DOHH2 (cell line): Measurements from ENCODE around the gene ARSD.
"Not testable (repeated sequence)": the region's sequence is repeated elsewhere in the genome, so short reads cannot be mapped to it uniquely, and the experiment has no call there.

Experiments
- H3F3A ChIP-seq: fragments of 200-600 bp; sonication (generic), shearing (Covaris generic); 2 replicates; pipeline ENCODE4 v1.6.0; 2016; ENCODE audit warnings: antibody characterized with exemption, mild to moderate bottlenecking; ENCODE audit not compliant: control insufficient read depth, insufficient read depth
- H3K27ac ChIP-seq: fragments of 200-600 bp; sonication (generic); 2 replicates; pipeline ENCODE4 v1.5.1; 2014; ENCODE audit warnings: low read depth, mild to moderate bottlenecking, low read length, moderate library complexity
- H3K27me3 ChIP-seq: fragments of 200-600 bp; sonication (generic); 2 replicates; pipeline ENCODE4 v1.6.1; 2014; ENCODE audit warnings: mild to moderate bottlenecking, low read length, mixed read lengths; ENCODE audit not compliant: control insufficient read depth
- H3K36me3 ChIP-seq: fragments of 200-600 bp; sonication (generic); 2 replicates; pipeline ENCODE4 v1.6.1; 2014; ENCODE audit warnings: mild to moderate bottlenecking, low read length, moderate library complexity, mixed read lengths; ENCODE audit not compliant: control insufficient read depth
- H3K4me1 ChIP-seq: fragments of 200-600 bp; sonication (generic); 2 replicates; pipeline ENCODE4 v1.6.1; 2014; ENCODE audit warnings: mild to moderate bottlenecking, low read length, mixed read lengths; ENCODE audit not compliant: control insufficient read depth
- H3K4me2 ChIP-seq: fragments of 200-600 bp; sonication (generic); 2 replicates; pipeline ENCODE4 v1.6.0; 2014; ENCODE audit warnings: mild to moderate bottlenecking, low read length, moderate library complexity
- H3K4me3 ChIP-seq: fragments of 200-600 bp; sonication (generic); 2 replicates; pipeline ENCODE4 v1.5.1; 2014; ENCODE audit warnings: mild to moderate bottlenecking, low read length, mixed read lengths
- H3K79me2 ChIP-seq: fragments of 200-600 bp; sonication (generic); 2 replicates; pipeline ENCODE4 v1.6.1; 2014; ENCODE audit warnings: mild to moderate bottlenecking, low read length, mixed read lengths; ENCODE audit not compliant: control insufficient read depth
- H3K9me2 ChIP-seq: fragments of 200-600 bp; sonication (generic); replicated peaks from 2 replicates; pipeline ENCODE4 v1.6.1; 2014; ENCODE audit warnings: mild to moderate bottlenecking, low read length, mixed read lengths; ENCODE audit not compliant: control insufficient read depth
- H3K9me3 ChIP-seq: fragments of 200-600 bp; sonication (generic); 2 replicates; pipeline ENCODE4 v1.6.1; 2014; ENCODE audit warnings: antibody characterized with exemption, low read length, mixed read lengths; ENCODE audit not compliant: control insufficient read depth, insufficient read depth
- H4K20me1 ChIP-seq: fragments of 200-600 bp; sonication (generic); 2 replicates; pipeline ENCODE4 v1.6.0; 2014; ENCODE audit warnings: low read depth, mild to moderate bottlenecking, antibody characterized with exemption, low read length, moderate library complexity; ENCODE audit not compliant: control insufficient read depth, insufficient read depth
- EZH2phosphoT487 ChIP-seq: fragments of 200-600 bp; sonication (generic); IDR thresholded peaks from 2 replicates; pipeline ENCODE4 v1.6.1; 2017; ENCODE audit warnings: borderline replicate concordance, mild to moderate bottlenecking, antibody characterized with exemption, low read length, moderate library complexity, mixed read lengths
- TF ChIP-seq, protein P1 (sequence below): fragments of 200-600 bp; sonication (generic); IDR thresholded peaks from one replicate; pipeline ENCODE4 v1.5.1; 2014; ENCODE audit warnings: antibody characterized with exemption, mild to moderate bottlenecking, low read depth, low read length; ENCODE audit not compliant: poor library complexity, severe bottlenecking

Gene ARSD

DNA sequence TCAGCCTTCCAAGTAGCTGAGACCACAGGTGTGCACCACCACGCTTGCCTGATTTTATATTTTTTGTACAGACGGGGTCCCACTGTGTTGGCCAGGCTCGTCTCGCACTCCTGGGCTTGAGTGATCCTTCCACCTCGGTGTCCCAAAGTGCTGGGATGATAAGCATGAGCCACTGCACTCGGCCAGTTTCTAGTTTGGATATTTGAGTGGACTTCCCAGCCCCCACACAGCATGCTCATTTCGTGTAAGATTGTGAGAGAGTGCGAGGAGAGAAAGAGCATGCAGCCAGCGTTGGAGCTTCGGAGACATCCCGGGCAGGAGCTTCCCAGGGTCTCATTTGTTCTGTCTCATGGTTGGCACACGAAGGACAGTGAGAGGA, 31.8 kb downstream of the ARSD start:
- no peaks in the 10 kb centered on the region for H3K27me3 ChIP-seq
- no peaks in the 10 kb centered on the region for H3K36me3 ChIP-seq
- no peaks in the 10 kb centered on the region for H3K79me2 ChIP-seq
- H3K4me1 ChIP-seq: no peaks in the 10 kb centered on the region
- no peaks in the 10 kb centered on the region for H3F3A ChIP-seq
- TF ChIP-seq, protein P1, sequence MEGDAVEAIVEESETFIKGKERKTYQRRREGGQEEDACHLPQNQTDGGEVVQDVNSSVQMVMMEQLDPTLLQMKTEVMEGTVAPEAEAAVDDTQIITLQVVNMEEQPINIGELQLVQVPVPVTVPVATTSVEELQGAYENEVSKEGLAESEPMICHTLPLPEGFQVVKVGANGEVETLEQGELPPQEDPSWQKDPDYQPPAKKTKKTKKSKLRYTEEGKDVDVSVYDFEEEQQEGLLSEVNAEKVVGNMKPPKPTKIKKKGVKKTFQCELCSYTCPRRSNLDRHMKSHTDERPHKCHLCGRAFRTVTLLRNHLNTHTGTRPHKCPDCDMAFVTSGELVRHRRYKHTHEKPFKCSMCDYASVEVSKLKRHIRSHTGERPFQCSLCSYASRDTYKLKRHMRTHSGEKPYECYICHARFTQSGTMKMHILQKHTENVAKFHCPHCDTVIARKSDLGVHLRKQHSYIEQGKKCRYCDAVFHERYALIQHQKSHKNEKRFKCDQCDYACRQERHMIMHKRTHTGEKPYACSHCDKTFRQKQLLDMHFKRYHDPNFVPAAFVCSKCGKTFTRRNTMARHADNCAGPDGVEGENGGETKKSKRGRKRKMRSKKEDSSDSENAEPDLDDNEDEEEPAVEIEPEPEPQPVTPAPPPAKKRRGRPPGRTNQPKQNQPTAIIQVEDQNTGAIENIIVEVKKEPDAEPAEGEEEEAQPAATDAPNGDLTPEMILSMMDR: no peak
- no peaks in the 10 kb centered on the region for H3K9me2 ChIP-seq
- H3K4me3 ChIP-seq: no peak overlapping the region
- no peak overlapping the region for H3K27ac ChIP-seq
- no peaks in the 10 kb centered on the region for H4K20me1 ChIP-seq
- no peaks in the 10 kb centered on the region for H3K9me3 ChIP-seq
- no peak overlapping the region for H3K4me2 ChIP-seq

DNA sequence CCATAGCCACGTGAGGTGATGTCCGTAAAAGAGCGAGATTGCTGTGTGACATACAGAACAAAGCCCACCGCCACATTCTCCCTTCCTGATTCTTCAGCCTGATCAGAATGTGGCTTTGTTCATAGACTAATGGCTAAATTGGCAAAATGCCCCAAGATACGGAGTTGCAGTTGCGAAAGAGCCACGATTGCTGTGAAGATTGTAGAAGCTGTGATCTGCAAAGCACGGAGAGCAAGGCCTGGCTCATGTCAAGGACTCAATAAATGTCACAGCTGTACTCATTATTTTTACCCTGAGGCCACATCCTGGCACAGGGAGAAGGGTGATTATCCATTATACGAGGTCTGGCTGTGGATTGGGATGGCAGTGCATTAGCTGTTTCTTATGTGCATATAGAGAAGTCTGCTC, 34.2 kb downstream of the ARSD start:
- H3K36me3 ChIP-seq: no peaks in the 10 kb centered on the region
- H3K79me2 ChIP-seq: no peaks in the 10 kb centered on the region
- H3K4me3 ChIP-seq: no peak overlapping the region
- TF ChIP-seq EZH2phosphoT487: no peak
- TF ChIP-seq, protein P1: no peak
- no peaks in the 10 kb centered on the region for H3K9me2 ChIP-seq
- H3K27ac ChIP-seq: no peak overlapping the region
- H3K9me3 ChIP-seq: no peaks in the 10 kb centered on the region
- no peaks in the 10 kb centered on the region for H4K20me1 ChIP-seq
- H3K4me2 ChIP-seq: no peak overlapping the region
- H3K27me3 ChIP-seq: no peaks in the 10 kb centered on the region
- H3F3A ChIP-seq: no peaks in the 10 kb centered on the region
- no peaks in the 10 kb centered on the region for H3K4me1 ChIP-seq

DNA sequence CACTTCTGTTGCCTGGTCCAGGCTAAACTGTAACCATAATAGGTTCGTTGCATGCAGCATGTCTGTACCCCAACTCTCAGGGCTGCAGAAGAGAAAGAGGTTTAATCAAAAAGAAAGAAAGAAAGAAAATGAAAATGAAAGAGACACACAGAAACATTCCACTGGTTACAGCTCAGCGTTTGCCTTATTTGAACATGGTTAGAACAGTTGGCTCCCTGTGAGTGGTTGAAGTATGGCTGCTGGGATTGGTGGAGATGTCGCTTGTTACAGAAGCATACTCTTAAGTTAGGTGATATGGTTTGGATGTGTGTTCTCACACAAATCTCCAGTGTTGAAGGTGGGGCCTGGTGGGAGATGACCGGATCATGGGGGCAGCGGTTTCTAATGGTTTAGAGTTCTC, 36.3 kb downstream of the ARSD start:
- TF ChIP-seq, protein P1: no peak
- no peak for TF ChIP-seq EZH2phosphoT487
- H3K27ac ChIP-seq: no peak overlapping the region
- no peak overlapping the region for H3K4me3 ChIP-seq
- no peaks in the 10 kb centered on the region for H3K9me2 ChIP-seq
- H3K4me1 ChIP-seq: no peaks in the 10 kb centered on the region
- H4K20me1 ChIP-seq: no peaks in the 10 kb centered on the region
- no peaks in the 10 kb centered on the region for H3K79me2 ChIP-seq
- H3K27me3 ChIP-seq: no peaks in the 10 kb centered on the region
- H3F3A ChIP-seq: no peaks in the 10 kb centered on the region
- H3K9me3 ChIP-seq: no peaks in the 10 kb centered on the region
- no peaks in the 10 kb centered on the region for H3K36me3 ChIP-seq
- H3K4me2 ChIP-seq: no peak overlapping the region

DNA sequence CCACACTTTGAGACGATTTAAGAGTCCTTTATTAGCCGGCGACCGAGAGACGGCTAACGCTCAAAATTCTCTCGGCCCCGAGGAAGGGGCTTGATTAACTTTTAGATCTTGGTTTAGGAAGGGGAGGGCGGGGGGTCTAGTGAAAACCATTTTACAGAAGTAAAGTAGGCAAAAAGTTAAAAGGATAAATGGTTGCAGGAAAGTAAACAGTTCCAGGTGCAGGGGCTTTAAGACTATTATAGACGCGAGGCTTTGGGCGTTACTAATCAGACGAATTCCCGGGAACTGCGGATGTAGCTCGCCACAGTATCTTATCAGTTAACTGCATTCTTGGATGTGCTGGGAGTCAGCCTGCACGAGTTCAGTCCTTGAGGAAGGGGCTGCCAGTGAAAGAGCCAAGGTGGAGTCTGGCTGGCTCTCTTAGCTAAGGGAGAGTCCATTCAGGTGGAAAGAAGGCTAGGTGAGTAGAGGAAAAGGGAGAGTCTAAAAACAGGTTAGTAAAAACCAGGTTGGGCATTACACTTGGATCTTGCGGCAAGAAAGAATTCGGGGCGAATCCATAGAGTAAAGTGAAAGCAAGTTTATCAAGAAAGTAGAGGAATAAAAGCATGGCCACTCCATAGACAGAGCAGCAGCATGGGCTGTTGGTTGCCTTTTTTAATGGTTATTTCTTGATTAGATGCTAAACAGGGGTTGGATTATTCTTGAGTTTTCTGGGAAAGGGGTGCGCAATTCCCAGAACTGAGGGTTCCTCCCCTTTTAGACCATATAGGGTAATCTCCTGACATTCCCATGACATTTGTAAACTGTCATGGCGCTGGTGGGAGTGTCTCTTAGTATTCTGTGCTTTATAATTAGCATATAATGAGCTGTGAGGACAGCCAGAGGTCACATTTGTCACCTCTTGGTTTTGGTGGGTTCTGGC, 38.3 kb downstream of the ARSD start:
- H3K4me1 ChIP-seq, H3F3A ChIP-seq, H4K20me1 ChIP-seq, H3K4me3 ChIP-seq, H3K9me2 ChIP-seq, H3K9me3 ChIP-seq, H3K36me3 ChIP-seq, H3K27ac ChIP-seq, H3K27me3 ChIP-seq, H3K79me2 ChIP-seq, H3K4me2 ChIP-seq: not testable (repeated sequence)
